ENCODE data around the gene ACTRT1.

ACTRT1 gene

GRCh38 chrX:128020701-128021100 lies 31.5 kb downstream of the ACTRT1 start:
- Histone ChIP-seq H3K79me2 (ENCODE audit: insufficient read depth, low read length) (no peaks in the 10 kb centered on the region), H3K36me3 (ENCODE audit: insufficient read depth, low read length) (no peaks in the 10 kb centered on the region), H3K4me2 (ENCODE audit: low read length) (no peak overlapping the region), H3K27me3 (ENCODE audit: insufficient read depth, low read length) (no peaks in the 10 kb centered on the region), H3K27ac (ENCODE audit: low read depth, low read length, poor library complexity, severe bottlenecking) (no peak overlapping the region), H3K9ac (ENCODE audit: low read length) (no peak overlapping the region), H3K9me3 (ENCODE audit: low read length) (no peaks in the 10 kb centered on the region), H3F3A (ENCODE audit: insufficient read depth, low read length) (no peaks in the 10 kb centered on the region), H4K20me1 (ENCODE audit: insufficient read depth, low read length) (no peaks in the 10 kb centered on the region), H3K4me1 (ENCODE audit: insufficient read depth, low read length, severe bottlenecking) (no peaks in the 10 kb centered on the region), H3K4me3 (ENCODE audit: low read depth, low read length, poor library complexity, severe bottlenecking) (no peak overlapping the region), H3K9me2 (ENCODE audit: low read depth, low read length) (no peaks in the 10 kb centered on the region), H2AFZ (ENCODE audit: low read length) (no peak overlapping the region)
- TF ChIP-seq EZH2 (IDR thresholded peaks at IDR 0.05; ENCODE audit: borderline replicate concordance, low read length) (no peak), CTCF (IDR thresholded peaks at IDR 0.05; ENCODE audit: low read length) (no peak)

DNA sequence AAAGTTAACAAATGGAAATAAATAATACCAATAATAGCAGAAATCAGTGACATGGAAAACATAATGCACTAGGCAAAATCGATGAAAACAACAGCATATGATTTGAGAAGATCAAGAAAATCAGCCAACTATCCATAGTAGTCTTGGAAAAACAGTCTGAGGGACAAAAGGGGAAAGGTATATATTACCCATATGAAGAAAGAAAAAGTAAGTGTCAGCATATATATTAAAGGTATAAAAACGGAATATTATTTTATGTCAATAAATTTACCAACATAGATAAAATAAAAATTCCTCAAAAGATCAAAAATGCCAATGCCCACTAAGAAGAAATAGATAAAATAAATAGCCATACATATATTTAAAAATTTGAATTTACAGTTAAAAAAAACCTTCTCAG lies 33.0 kb downstream of the ACTRT1 start:
- no peaks in the 10 kb centered on the region for H3K36me3 ChIP-seq (ENCODE audit: insufficient read depth, low read length)
- no peaks in the 10 kb centered on the region for H3F3A ChIP-seq (ENCODE audit: insufficient read depth, low read length)
- no peak for TF ChIP-seq EZH2 (IDR thresholded peaks at IDR 0.05; ENCODE audit: borderline replicate concordance, low read length)
- TF ChIP-seq CTCF (IDR thresholded peaks at IDR 0.05; ENCODE audit: low read length), result no peak
- no peaks in the 10 kb centered on the region for H3K79me2 ChIP-seq (ENCODE audit: insufficient read depth, low read length)
- H2AFZ ChIP-seq (ENCODE audit: low read length), result no peak overlapping the region
- H3K27ac ChIP-seq (ENCODE audit: low read depth, low read length, poor library complexity, severe bottlenecking), result no peak overlapping the region
- H3K9me3 ChIP-seq (ENCODE audit: low read length), result no peaks in the 10 kb centered on the region
- H4K20me1 ChIP-seq (ENCODE audit: insufficient read depth, low read length), result no peaks in the 10 kb centered on the region
- no peaks in the 10 kb centered on the region for H3K27me3 ChIP-seq (ENCODE audit: insufficient read depth, low read length)
- no peaks in the 10 kb centered on the region for H3K9me2 ChIP-seq (ENCODE audit: low read depth, low read length)
- no peak overlapping the region for H3K4me3 ChIP-seq (ENCODE audit: low read depth, low read length, poor library complexity, severe bottlenecking)
- H3K4me2 ChIP-seq (ENCODE audit: low read length), result no peak overlapping the region
- no peak overlapping the region for H3K9ac ChIP-seq (ENCODE audit: low read length)
- no peaks in the 10 kb centered on the region for H3K4me1 ChIP-seq (ENCODE audit: insufficient read depth, low read length, severe bottlenecking)

GRCh38 chrX:128012015-128012414 lies 40.2 kb downstream of the ACTRT1 start:
- H3K4me1 ChIP-seq (ENCODE audit: insufficient read depth, low read length, severe bottlenecking), result no peaks in the 10 kb centered on the region
- no peak overlapping the region for H3K27ac ChIP-seq (ENCODE audit: low read depth, low read length, poor library complexity, severe bottlenecking)
- H2AFZ ChIP-seq (ENCODE audit: low read length), result no peak overlapping the region
- H3K4me2 ChIP-seq (ENCODE audit: low read length), result no peak overlapping the region
- no peaks in the 10 kb centered on the region for H3K9me2 ChIP-seq (ENCODE audit: low read depth, low read length)
- H3K4me3 ChIP-seq (ENCODE audit: low read depth, low read length, poor library complexity, severe bottlenecking), result no peak overlapping the region
- H3K36me3 ChIP-seq (ENCODE audit: insufficient read depth, low read length), result no peaks in the 10 kb centered on the region
- no peak overlapping the region for H3K9ac ChIP-seq (ENCODE audit: low read length)
- TF ChIP-seq CTCF (IDR thresholded peaks at IDR 0.05; ENCODE audit: low read length) (no peak), EZH2 (IDR thresholded peaks at IDR 0.05; ENCODE audit: borderline replicate concordance, low read length) (no peak)
- H3K9me3 ChIP-seq (ENCODE audit: low read length), result no peaks in the 10 kb centered on the region
- H3K27me3 ChIP-seq (ENCODE audit: insufficient read depth, low read length), result no peaks in the 10 kb centered on the region
- no peaks in the 10 kb centered on the region for H3F3A ChIP-seq (ENCODE audit: insufficient read depth, low read length)
- H4K20me1 ChIP-seq (ENCODE audit: insufficient read depth, low read length), result no peaks in the 10 kb centered on the region
- H3K79me2 ChIP-seq (ENCODE audit: insufficient read depth, low read length), result no peaks in the 10 kb centered on the region

Data from OCI-LY1 (cell line).